NCI-H69 (cell line): Measurements from ENCODE around the gene CAPN5.

ENCODE experiments used
- DNase-seq: peaks from one replicate; lab custom pipeline; 2025; lab: John Stamatoyannopoulos, UW

The CAPN5 gene

GRCh38 chr11:77171885-77172665, 105.3 kb downstream of the CAPN5 start:
- DNase-seq, result no peak

- no peak for DNase-seq
Measured at GRCh38 chr11:77172666-77172982, 105.9 kb downstream of the CAPN5 start.

GRCh38 chr11:77173494-77173893, 106.7 kb downstream of the CAPN5 start:
- DNase-seq, result no peak

GRCh38 chr11:77174559-77174958, 107.8 kb downstream of the CAPN5 start:
- DNase-seq, result peak; percentile 47

GRCh38 chr11:77175021-77175842, 108.5 kb downstream of the CAPN5 start:
- DNase-seq, result no peak
